GM12873 (cell line): ENCODE data around the gene PLEKHG1.

Experiments
- TF ChIP-seq, protein P1 (sequence below): IDR thresholded peaks from 2 replicates; pipeline ENCODE4 v1.5.1; 2012; ENCODE audit warnings: low read depth, mild to moderate bottlenecking, moderate library complexity, low read length, control low read depth; ENCODE audit not compliant: insufficient read depth; ENCODE audit errors: missing control alignments

PLEKHG1 gene

DNA sequence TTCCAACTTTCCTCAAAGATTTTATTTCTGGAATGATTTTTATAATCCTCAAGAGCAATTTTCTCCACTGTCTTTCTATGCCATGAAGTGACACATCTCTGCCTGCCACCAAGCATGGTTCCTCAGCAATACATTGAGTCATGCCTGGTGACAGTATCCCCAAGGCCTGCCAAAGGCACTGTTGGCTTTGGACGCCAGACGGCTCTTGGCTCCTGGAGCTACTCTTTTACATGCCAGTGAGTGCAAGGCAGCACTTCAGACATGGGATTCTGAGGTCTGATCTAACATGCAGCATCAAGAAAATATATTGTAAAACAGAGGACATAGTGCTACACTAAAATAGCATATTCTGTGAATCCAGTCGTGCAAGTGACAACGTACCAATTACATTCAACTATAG is 20.1 kb upstream of the PLEKHG1 start:
- TF ChIP-seq, protein P1, sequence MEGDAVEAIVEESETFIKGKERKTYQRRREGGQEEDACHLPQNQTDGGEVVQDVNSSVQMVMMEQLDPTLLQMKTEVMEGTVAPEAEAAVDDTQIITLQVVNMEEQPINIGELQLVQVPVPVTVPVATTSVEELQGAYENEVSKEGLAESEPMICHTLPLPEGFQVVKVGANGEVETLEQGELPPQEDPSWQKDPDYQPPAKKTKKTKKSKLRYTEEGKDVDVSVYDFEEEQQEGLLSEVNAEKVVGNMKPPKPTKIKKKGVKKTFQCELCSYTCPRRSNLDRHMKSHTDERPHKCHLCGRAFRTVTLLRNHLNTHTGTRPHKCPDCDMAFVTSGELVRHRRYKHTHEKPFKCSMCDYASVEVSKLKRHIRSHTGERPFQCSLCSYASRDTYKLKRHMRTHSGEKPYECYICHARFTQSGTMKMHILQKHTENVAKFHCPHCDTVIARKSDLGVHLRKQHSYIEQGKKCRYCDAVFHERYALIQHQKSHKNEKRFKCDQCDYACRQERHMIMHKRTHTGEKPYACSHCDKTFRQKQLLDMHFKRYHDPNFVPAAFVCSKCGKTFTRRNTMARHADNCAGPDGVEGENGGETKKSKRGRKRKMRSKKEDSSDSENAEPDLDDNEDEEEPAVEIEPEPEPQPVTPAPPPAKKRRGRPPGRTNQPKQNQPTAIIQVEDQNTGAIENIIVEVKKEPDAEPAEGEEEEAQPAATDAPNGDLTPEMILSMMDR: no peak

DNA sequence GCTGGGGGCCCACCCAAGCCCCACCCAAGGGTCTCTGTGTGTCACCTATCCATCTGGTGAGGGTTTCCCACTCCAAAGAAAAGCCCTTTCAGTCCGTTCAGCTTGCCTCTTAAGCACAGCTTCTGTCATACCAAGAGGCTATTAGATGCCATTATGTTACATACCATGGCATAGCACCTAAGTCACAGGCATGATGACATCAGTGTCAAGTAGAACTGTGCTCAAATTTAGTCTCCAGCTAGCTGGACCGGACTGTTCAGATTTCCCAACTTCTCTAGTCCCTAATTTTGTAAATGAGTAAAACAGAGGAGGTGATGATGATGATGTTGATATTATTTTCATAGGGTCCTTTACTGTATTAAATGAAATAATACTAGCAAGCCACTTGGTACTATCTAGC is 19.2 kb upstream of the PLEKHG1 start:
- TF ChIP-seq, protein P1: no peak

DNA sequence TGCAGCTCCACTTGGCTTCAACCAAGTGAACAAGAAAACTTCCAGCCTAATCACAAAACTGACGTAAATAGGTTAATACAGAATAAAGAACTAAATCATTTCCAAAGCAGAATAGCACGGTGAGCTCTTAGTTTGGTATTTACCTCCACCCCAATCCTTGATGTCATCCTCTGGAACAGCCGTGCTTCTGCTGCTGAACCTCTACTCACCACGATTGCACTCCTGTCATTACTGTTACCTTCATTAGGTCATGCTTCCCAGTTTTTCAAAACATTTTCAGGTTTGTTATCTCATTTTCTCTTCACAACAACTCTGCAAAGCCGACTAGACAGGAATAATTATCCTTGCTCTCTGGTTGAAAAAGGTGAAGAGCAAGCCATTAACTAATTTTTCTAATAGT is 15.6 kb upstream of the PLEKHG1 start:
- TF ChIP-seq, protein P1: no peak

- TF ChIP-seq, protein P1: no peak
Observed at GRCh38 chr6:150584596-150584995, 15.1 kb upstream of the PLEKHG1 start.

DNA sequence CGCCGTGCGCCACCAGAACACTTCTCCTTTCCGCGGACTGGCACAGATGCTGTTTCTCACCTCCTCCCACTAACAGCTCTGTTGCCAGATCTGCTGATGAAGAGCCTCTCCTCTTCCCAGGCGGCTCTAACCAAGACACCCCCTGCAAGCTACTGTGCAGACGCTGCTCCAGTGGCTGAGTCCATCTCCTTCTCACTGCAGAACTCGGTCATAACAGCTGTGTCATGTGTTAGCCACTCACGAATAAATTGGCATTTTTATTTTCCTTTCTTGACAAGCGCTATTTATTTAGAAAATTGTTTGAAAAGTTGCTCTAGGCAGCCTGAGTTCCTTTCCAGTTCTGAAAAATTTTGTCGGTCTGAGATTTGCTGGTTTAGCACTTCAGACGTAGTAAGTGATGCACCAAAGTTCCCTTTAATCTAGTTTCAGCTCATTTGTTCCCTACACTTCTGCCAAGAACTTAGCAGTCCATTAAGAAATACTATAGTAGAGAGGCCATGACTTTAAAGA is 12.8 kb upstream of the PLEKHG1 start:
- TF ChIP-seq, protein P1: no peak

GRCh38 chr6:150587637-150588036 is 12.0 kb upstream of the PLEKHG1 start:
- TF ChIP-seq, protein P1: no peak

GRCh38 chr6:150588888-150589499 is 10.7 kb upstream of the PLEKHG1 start:
- TF ChIP-seq, protein P1: no peak
